Activated CD4-positive, alpha-beta T cell treated with anti-CD3 and anti-CD28 coated beads for 36 hours (primary cell): ENCODE measurements around the gene COX17. TPM values are rescaled to one million over a fixed set of nuclear protein-coding genes. Genes with fewer than 3 reads are reported as not detected.

Experiments used
- total RNA-seq, 2 experiments: library from RNA; stranded (reverse); gene quantifications; one replicate each; pipeline ENCODE4 v1.2.3, GENCODE V29; 2021

COX17 gene
- total RNA-seq, 2 experiments from 2014 or later, result 69.5 to 82.8 TPM

Other genes with a start within 250 kb of the COX17 start
- gene TMEM39A, start 213.8 kb downstream of the COX17 start, total RNA-seq, result 10 to 100 TPM; 24.5 to 30.5 TPM
- gene POGLUT1, start 208.4 kb downstream of the COX17 start, total RNA-seq, result 10 to 100 TPM; 11.4 to 12.3 TPM
- 10 to 100 TPM; 82.3 to 96.0 TPM for gene TIMMDC1, start 178.9 kb downstream of the COX17 start, total RNA-seq
- gene CD80, start 117.8 kb downstream of the COX17 start, total RNA-seq, result 1 to 10 TPM in 1 of 2 experiments, under 1 TPM in 1; 0.74 to 1.2 TPM
- gene ADPRH, start 97.9 kb downstream of the COX17 start, total RNA-seq, result 1 to 10 TPM; 2.5 to 3.5 TPM
- not detected for gene PLA1A, start 79.5 kb downstream of the COX17 start, total RNA-seq
- 1 to 10 TPM; 1.4 to 1.7 TPM for gene POPDC2, start 16.8 kb downstream of the COX17 start, total RNA-seq
- gene CFAP91, start 25.6 kb upstream of the COX17 start, total RNA-seq, result under 1 TPM; 0.25 to 0.67 TPM
- under 1 TPM; 0.27 to 0.40 TPM for gene NR1I2, start 104.7 kb upstream of the COX17 start, total RNA-seq